ENCODE results near the gene TOMM6. TPM values are rescaled to one million over a fixed set of nuclear protein-coding genes. Genes with fewer than 3 reads are reported as not detected.

Gene TOMM6
- polyA plus RNA-seq, 3 donors = 199 to 246 (median 231) TPM

Other genes starting within 250 kb of the TOMM6 start
- 10 to 100 TPM; 28.8 to 43.6 (median 36.4) TPM for gene FOXP4, start 241.3 kb upstream of the TOMM6 start, polyA plus RNA-seq (ENCODE audit: insufficient read length in 3 of 3)
- gene MDFI, start 149.2 kb upstream of the TOMM6 start, polyA plus RNA-seq (ENCODE audit: insufficient read length in 3 of 3) = 10 to 100 TPM; 30.6 to 65.1 (median 43.2) TPM
- gene TFEB, start 52.1 kb upstream of the TOMM6 start, polyA plus RNA-seq (ENCODE audit: insufficient read length in 3 of 3) = 1 to 10 TPM; 5.5 to 9.8 (median 9.6) TPM
- gene PGC, start 40.3 kb upstream of the TOMM6 start, polyA plus RNA-seq (ENCODE audit: insufficient read length in 3 of 3) = under 1 TPM in 2 of 3 donors, not detected in 1; 0.07 to 0.26 TPM
- gene FRS3, start 7.8 kb upstream of the TOMM6 start, polyA plus RNA-seq (ENCODE audit: insufficient read length in 3 of 3) = 1 to 10 TPM; 4.4 to 7.8 (median 6.6) TPM
- 1 to 10 TPM; 4.2 to 8.0 (median 7.2) TPM for gene PRICKLE4, start 6.9 kb upstream of the TOMM6 start, polyA plus RNA-seq (ENCODE audit: insufficient read length in 3 of 3)
- gene USP49, start 107.7 kb downstream of the TOMM6 start, polyA plus RNA-seq (ENCODE audit: insufficient read length in 3 of 3) = 10 to 100 TPM; 13.1 to 14.5 (median 13.2) TPM
- 10 to 100 TPM; 36.0 to 38.6 (median 36.0) TPM for gene MED20, start 133.4 kb downstream of the TOMM6 start, polyA plus RNA-seq (ENCODE audit: insufficient read length in 3 of 3)
- gene BYSL, start 133.8 kb downstream of the TOMM6 start, polyA plus RNA-seq (ENCODE audit: insufficient read length in 3 of 3) = 10 to 100 TPM; 23.8 to 32.6 (median 29.4) TPM
- 10 to 100 TPM; 21.0 to 31.1 (median 25.1) TPM for gene CCND3, start 154.1 kb downstream of the TOMM6 start, polyA plus RNA-seq (ENCODE audit: insufficient read length in 3 of 3)

All from renal cortex interstitium (tissue), 3 donors.